HG03196 (cell line): Measurements from ENCODE around the gene TMEM30A.

Source experiments
- ATAC-seq: cut with Tn5 transposase; IDR thresholded peaks from one replicate; pipeline ENCODE4 v1.9.1; 2021; ENCODE audit not compliant: unreplicated experiment

Gene TMEM30A

GRCh38 chr6:75284632-75285282 is at the start of gene TMEM30A:
Gene TMEM30A, minus strand, starts transcription at chr6:75284792. Its CDS starts 154 bp downstream, at chr6:75284638.
- peak; percentile 94 for ATAC-seq

- no peak for ATAC-seq
Observed at GRCh38 chr6:75333676-75334200, 49.1 kb upstream of the TMEM30A start.

DNA sequence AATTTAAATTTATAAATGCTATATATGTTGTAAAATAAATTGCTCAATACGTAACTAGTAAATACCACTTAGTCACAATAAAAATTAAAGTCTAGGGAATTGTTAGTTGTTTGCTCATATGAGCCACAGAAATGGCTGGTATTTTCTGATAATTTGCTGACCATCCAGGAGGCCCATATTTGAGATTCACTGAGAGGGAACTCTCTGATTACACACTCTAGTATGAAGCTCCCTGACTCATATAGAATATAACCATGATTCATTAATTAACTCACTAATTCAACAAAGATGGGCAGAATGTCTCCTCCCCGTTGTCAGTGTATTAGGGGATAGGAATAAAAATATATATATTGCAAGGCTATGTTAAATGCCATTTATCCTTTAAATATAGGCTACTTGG is 46.6 kb upstream of the TMEM30A start:
- no peak for ATAC-seq

DNA sequence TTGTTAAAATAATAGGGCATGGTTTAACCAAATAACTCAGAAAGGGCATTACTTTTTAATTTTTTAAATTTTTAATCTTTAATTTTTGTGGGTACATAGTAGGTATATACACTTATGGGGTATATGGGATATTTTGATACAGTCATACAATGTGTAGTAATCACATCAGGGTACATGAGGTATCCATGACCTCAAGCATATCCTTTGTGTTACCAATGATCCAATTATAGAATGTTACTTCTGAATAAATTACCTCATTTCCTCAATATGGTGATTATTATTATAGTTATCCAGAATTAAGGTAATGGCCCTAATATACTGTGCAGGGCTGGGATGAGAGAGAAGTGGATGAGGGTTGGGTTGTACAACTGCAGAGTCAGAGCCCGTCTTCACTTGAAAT is 45.1 kb upstream of the TMEM30A start:
- ATAC-seq, result no peak

DNA sequence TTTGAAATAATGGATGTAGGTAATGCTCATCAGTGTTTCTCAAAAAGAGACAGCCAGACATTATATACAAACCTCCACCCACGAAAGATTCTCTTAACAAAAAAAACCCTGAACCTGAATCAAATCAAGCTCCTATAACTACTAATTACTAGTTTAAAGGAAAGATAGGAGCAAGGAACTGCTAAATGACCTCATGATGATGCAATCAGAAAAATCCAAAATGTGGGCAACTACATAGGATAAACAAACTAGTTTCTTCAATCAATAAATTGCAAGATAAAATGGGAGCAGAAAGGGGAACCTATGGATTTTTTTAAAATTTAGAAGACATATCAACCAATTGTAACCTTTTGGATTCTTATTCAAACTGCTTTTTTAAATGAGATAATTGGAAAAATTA is 43.2 kb upstream of the TMEM30A start:
- ATAC-seq, result no peak

DNA sequence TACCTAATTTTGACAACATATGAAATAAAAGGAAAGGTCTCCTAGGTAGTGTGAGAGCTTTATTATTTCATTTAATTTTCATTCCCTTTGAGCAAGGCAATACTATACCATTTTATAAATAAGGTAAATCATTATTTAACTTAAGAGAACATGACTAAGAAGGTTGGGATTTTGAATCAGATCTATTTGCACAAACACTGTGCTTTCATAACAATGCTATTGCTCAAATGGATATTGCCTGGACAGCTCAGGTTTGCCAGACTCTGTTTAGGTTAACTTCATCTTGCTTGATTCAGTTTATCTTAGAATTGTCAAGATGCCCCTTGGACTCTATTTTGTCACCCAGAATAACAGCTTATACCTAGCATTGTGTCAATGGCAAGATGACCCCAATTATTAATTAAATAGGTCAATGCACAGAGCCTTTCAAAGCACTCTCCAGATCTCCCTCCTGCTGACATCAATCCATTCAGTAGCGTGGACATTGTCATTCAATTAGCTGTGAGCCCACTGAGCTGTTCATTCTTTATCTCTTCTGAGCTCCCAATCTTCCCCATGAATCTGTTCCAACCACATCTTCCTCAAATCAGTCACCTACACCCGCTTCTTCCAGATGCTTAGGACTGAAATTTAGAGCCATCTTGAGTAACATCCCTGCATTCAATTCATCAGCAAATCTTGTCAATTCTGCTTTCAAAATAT is 42.1 kb upstream of the TMEM30A start:
- ATAC-seq, result no peak

DNA sequence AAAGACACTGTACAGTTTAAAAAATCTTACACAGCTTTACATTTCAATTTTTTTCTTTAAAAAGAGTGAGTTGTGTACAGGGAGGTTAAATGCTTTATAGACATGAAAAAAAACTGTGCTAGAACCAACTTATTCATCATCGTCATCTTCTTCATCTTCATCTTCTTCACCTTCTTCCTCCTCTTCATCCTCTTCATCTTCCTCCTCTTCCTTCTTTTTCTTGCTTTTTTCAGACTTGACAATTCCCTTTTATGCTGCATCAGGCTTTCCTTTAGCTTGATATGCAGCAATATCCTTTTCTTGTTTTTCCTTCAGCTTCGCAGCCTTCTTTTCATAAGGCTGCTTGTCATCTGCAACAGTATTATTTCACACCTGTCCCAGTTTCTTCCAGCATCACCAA is 34.3 kb upstream of the TMEM30A start:
- no peak for ATAC-seq

GRCh38 chr6:75317503-75318206 is 33.1 kb upstream of the TMEM30A start:
- no peak for ATAC-seq

DNA sequence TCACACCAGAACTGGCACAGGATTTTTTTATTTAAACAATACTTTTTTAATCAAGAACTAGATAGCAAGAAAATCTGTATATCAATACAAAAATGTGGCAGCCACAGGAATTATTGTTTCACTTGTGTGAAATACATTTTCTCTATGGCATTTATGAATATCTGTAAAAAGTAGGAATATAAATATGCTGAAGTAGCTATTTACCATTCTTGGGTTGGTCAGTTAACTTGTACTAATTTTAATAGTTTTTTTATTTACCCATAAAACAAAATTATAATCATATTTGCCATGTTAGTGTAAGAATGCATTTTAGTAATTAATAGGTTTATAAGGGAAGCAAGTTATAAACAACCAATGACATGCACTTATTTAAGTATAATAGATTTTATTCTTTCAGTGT is 31.4 kb upstream of the TMEM30A start:
- no peak for ATAC-seq

GRCh38 chr6:75308250-75308988 is 23.8 kb upstream of the TMEM30A start:
- ATAC-seq, result no peak

GRCh38 chr6:75307364-75308004 is 22.9 kb upstream of the TMEM30A start:
- no peak for ATAC-seq

GRCh38 chr6:75306064-75306463 is 21.5 kb upstream of the TMEM30A start:
- ATAC-seq, result no peak

DNA sequence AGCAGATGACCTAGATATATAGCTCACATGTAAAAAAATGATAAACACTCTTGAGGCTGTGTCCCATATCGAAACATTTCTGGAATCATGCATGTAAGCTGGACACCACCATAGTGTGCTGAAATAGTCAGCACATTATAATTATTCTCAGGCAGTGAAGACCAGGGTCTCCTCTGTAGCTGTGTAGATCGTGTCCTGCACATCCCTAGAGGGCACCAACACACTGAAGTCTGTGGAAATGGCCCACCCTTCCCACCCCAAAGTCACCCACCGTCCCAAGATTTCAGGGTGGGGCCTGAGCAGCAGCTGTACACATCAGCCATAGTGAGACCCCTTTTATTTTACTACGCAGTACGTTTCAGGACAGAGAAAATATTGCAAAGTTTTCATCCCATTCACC is 21.0 kb upstream of the TMEM30A start:
- ATAC-seq, result no peak

DNA sequence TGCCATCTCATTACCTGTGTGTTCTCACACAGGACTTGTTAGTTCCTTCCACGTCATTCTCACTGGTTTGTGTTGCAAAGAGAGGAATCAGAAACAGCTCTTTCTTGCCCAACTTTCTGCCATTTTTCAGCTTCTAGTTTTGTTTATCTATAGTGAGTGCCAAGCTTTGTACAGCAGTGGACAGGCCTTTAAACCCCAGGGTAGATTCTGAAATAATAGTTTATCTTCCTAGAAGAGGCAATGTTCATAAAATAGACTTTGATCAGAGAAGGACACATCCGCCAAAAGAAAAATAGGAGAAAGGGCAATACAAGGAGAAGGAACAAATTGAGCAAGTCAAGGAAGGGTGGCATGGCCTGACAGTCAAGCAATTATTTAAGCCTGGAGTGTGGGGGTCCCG is 17.7 kb upstream of the TMEM30A start:
- no peak for ATAC-seq

- ATAC-seq, result no peak
Observed at GRCh38 chr6:75301537-75301936, 16.9 kb upstream of the TMEM30A start.

DNA sequence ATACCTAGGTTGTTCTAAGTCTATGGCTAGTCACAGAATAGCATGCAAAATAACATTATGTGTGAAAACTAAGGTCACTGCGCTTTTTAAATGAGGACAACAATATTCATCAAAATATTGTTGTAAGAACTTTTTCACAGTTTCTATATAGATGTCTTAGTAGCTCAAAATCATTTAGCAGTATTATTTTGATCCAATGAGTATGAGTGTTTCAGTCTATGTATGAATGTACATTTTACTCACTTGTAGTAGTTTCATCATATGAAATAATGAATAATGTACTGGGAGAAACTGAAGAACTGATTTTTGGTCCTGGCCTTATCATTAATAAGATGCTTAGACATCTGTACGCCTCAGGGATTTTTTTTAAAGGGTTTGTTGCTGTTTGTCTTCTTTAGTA is 16.5 kb upstream of the TMEM30A start:
- no peak for ATAC-seq

GRCh38 chr6:75300531-75300855 is 15.9 kb upstream of the TMEM30A start:
- no peak for ATAC-seq

DNA sequence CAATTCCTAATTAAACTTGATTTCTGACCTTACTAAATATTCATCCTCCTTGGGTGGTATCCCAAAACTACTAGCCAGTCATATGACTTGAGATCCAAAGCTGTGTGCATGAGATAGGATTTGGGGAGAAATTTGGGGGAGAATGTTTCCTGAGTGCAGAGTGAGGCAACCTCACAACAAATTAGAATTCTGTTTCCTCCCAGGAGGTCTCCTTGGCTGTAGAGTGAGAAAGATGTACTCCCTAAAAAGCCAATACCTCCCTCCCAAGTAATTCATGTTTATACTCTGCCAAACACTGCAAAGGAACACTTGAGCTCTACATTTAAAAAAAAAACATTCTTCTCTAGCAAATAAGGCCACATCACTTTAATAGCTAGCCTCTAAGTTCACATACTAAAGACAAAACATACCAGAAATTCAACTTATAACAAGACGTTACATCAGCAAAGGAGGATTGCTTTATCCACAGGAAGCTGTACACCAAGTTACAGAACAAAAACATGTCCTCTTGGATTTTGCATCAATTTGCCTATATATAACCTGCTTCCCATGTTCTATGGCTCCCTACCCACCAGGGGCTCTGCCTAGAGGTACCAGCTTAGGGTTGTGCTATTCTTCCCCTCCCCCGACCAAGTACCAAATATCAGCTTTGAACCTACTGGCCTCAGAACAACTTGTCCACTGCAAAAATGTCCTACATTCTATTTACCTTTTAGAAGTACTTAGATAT is 15.4 kb upstream of the TMEM30A start:
- no peak for ATAC-seq

DNA sequence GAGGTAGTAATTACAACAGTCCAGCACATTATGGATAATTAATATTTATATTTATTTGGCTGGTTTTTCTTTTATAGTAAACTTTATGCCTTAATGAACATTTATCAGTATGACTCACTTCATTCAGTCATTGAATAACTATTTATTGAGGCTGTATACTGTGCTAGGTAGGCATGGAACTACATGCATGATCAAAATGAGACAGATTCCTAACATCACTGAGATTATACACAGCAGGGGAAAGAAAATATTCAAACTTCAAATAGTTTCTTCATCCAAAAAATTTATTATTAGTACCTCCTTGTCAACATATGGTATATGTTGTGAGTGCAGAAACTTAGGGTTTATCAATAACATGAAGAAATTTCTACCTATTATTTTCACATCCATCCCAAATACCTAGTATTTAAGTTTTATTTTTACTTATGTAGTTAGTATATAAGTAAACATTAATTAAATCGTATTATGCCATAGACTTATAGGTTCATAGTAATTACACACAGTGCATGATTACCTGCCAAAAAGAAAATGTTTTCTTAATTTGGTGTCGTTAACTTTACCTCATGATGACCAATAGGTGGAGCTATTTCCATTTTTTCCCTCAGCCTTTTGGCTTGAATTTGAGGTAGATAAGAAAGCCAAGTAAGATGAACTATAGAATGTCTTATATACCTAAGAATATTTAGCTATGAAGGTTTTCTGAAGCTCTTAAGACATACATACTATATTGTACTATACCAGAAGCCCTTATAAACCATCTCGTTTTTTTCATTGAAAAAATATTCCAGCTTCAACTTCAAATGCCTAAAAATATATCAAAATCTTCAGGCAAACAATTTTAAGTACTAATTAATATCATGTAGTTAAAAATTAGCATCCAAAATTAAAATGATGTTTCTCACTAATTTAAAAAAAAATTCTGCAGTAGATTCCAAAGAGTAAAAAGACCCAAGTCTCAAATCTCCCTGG is 12.5 kb upstream of the TMEM30A start:
- peak; percentile 79 for ATAC-seq
